ENCODE measurements around the gene PLD4.

PLD4 gene

DNA sequence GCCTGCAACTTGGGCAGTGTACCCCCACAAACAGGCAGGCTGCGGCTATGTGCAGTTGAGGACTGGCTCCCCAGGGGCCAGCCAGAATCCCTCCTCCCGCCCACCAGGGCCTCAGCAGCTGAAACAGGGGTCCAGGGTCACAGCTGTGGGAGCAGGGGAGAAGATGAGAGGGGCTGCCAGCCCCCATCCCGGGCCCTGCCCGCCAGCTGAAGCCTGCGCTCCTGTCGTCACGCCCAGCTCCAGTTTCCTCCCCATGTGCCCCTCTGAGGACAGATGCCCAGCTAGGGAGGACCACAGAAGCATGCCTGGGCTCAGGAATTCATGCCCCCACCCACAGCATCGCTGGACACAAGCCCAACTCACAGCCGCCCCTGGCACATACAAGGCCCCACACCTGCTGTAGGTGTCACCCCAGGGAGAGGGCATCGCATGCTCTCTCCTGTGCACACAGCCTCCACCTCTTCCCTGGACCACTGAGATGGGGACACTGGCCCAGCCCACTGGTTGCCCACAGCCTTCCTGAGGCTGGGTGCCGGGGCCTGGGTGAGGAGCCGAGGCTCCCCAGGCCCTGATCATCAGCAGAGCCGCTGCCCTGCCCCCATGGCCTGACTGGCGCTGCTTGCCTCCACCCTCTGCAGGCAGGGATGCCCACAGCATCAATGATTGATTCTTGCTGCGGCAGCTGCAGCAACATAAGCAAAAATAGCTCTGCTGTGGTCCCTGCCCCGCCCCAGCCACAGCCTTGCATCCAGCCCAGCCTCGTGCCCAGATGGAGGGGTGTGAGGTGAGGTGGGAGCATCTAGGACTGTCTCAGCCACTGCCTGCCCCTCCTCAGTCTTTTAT, 57.2 kb downstream of the PLD4 start:
- no peak overlapping the region for H3K27ac Mint-ChIP-seq
- no peak overlapping the region for H3K4me3 Mint-ChIP-seq
- no peaks in the 10 kb centered on the region for H3K9me3 Mint-ChIP-seq (ENCODE audit: low read depth)
- H3K27me3 Mint-ChIP-seq: no peaks in the 10 kb centered on the region
- H3K4me1 Mint-ChIP-seq (ENCODE audit: low read depth): peaks cover 4% of the 10 kb centered on the region
- no peaks in the 10 kb centered on the region for H3K36me3 Mint-ChIP-seq

DNA sequence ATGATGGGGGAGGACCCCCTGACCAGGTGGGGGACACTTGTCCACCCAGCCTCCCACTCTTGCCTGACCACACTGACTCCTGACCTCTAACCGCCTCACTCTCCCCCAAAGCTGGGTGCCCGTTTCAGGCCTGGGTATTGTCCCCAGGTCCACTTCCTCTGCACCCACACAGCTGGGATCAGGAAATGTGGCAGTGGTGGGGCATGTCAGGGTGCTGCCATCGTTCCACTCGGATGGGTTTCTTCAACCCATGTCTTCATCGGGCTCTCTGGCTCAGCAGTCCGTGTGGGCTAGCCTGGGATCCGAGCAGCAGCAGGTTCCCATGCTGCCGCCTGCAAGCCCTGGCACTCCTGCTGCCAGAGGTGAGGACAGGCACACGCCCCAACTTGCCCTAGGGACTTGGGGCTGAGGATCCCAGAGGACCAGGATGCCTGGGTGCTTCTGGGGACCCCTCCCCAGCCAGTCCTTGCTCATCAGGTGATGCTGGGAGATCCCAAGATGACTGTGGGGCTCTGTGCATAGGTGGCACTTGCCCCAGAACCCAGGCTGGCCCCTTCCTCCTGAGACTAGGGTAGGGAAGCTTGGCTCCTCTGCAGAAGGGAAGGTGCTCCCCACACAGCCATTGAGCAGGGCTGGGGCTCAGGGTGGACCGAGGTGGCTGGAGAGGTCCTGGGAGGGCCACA, 58.0 kb downstream of the PLD4 start:
- Mint-ChIP-seq H3K4me1 (ENCODE audit: low read depth) (peaks cover 5% of the 10 kb centered on the region), H3K27ac (no peak overlapping the region), H3K4me3 (no peak overlapping the region), H3K27me3 (no peaks in the 10 kb centered on the region), H3K9me3 (ENCODE audit: low read depth) (no peaks in the 10 kb centered on the region), H3K36me3 (no peaks in the 10 kb centered on the region)

All from activated naive CD8-positive, alpha-beta T cell (primary cell).